Breast epithelium (tissue), 4 donors: Measurements from ENCODE around the gene PLXNA4. TPM values are rescaled to one million over a fixed set of nuclear protein-coding genes. Genes with fewer than 3 reads are reported as not detected.

Experiments used
- DNase-seq, 2 donors: peaks; one replicate each; pipeline ENCODE4 v3.0.0-alpha.2; 2019; ENCODE audit warnings: low spot score in 2 of 2
- H3K27ac ChIP-seq, 2 donors: fragments of 200-600 bp; sonication (generic) in 1 of 2; one replicate each; pipeline ENCODE4 v1.5.1; 2016 to 2019; ENCODE audit warnings: mild to moderate bottlenecking in 1 of 2
- H3K27me3 ChIP-seq, 2 donors: fragments of 200-600 bp; sonication (generic) in 1 of 2; one replicate each; pipeline versions ENCODE4 v1.5.1 to v1.6.0; 2017 to 2019; ENCODE audit warnings: control low read depth in 1 of 2, mild to moderate bottlenecking in 1 of 2
- H3K36me3 ChIP-seq: fragments of 200-600 bp; one replicate; pipeline ENCODE4 v1.5.1; 2019
- H3K4me1 ChIP-seq, 2 donors: fragments of 200-600 bp; sonication (generic); one replicate each; pipeline ENCODE4 v1.5.1; 2016 to 2019; ENCODE audit warnings: control low read depth in 1 of 2
- H3K4me3 ChIP-seq, 3 donors: fragments of 200-600 bp; sonication (generic); 1 replicate in 2 of 3; 2 replicates in 1 of 3; pipeline ENCODE4 v1.5.1; 2016 to 2019; ENCODE audit warnings: mild to moderate bottlenecking in 3 of 3, moderate library complexity in 2 of 3
- H3K9me3 ChIP-seq, 2 donors: fragments of 200-600 bp; sonication (generic) in 1 of 2; one replicate each; pipeline ENCODE4 v1.5.1; 2016 to 2019; ENCODE audit warnings: control low read depth in 1 of 2
- CTCF ChIP-seq, 3 donors: fragments of 450-650 bp; IDR thresholded peaks; one replicate each; pipeline ENCODE4 v1.5.1; 2016 to 2017; ENCODE audit warnings: antibody characterized with exemption in 3 of 3, mild to moderate bottlenecking in 3 of 3, moderate library complexity in 3 of 3
- POLR2A ChIP-seq: fragments of 450-650 bp; IDR thresholded peaks from one replicate; pipeline ENCODE4 v1.6.1; 2016; ENCODE audit warnings: antibody characterized with exemption, mild to moderate bottlenecking, moderate library complexity
- POLR2AphosphoS5 ChIP-seq, 3 donors: sonication (generic); formaldehyde crosslinking; IDR thresholded peaks; one replicate each; pipeline ENCODE4 v1.6.1; 2017; ENCODE audit warnings: antibody characterized with exemption in 3 of 3
- intact Hi-C: fragments of 100-400 bp; cut with DNase I; formaldehyde crosslinking; loops from one replicate; pipeline ENCODE4 v1.15.1; 2023; ENCODE audit warnings: low total_unique reads
- total RNA-seq, 3 donors: library from RNA; depleted of rRNA; stranded (reverse); fragments of >200 nt; gene quantifications; one replicate each; pipeline ENCODE4 v1.1.0, GENCODE V29; 2016

The PLXNA4 gene
- total RNA-seq, 3 donors from 2014 or later, result 7.2 to 32.5 (median 26.2) TPM

DNA sequence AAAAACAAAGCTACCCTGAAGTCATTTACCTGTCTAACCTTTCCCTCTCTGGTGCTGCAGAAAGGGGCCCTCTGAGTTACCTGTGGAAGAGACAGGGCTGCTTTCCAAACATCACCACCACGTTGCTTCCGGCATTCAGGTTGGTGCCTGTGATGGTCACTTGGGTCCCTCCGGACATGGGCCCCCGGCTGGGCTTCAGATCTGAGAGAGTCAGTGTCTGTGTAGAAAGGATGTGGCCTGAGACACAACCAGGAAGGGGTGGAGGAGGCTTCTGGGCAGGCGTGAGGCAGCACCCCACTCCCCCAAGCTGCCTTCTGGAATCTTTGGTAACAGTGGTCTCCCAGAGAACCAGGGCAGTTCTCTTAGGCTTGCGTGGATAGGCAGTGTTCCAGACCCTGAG, 388.9 kb downstream of the PLXNA4 start:
- no peak for DNase-seq
- H3K9me3 ChIP-seq, result peaks cover 20 to 21% of the 10 kb centered on the region in 2 donors
- H3K36me3 ChIP-seq, result no peaks in the 10 kb centered on the region
- no peaks in the 10 kb centered on the region for H3K27me3 ChIP-seq
- H3K4me1 ChIP-seq, result no peaks in the 10 kb centered on the region
- intact Hi-C loops, result no loop called here
- TF ChIP-seq POLR2A (no peak), POLR2AphosphoS5 (IDR thresholded peaks at IDR 0.05) (no peak), CTCF (IDR thresholded peaks at IDR 0.05) (no peak)
- no peak overlapping the region for H3K27ac ChIP-seq
- H3K4me3 ChIP-seq, result no peak overlapping the region

DNA sequence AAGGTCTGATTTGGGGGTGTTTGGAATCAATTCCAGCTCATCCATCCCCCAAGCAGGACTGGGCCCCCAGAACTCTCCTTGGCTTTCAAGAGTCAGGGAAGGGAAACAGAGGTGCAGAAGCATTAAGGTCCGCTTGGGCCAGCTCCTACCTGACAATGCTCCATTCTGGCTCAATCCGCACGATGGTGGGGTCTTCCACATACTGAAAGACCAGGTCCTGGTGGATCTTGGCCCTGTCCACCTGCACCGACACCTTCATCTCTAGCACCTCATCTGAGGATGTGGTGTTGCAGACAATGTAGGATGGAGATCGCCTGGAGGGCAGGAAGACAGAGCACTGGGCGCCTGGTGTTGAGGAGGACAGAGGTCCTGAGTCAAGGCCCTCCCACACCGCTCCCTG, 391.1 kb downstream of the PLXNA4 start:
- H3K9me3 ChIP-seq, result peaks cover 20 to 21% of the 10 kb centered on the region in 2 donors
- no peaks in the 10 kb centered on the region for H3K27me3 ChIP-seq
- H3K4me1 ChIP-seq, result no peaks in the 10 kb centered on the region
- H3K27ac ChIP-seq, result no peak overlapping the region
- TF ChIP-seq POLR2AphosphoS5 (IDR thresholded peaks at IDR 0.05) (no peak), CTCF (IDR thresholded peaks at IDR 0.05) (no peak), POLR2A (no peak)
- no peak for DNase-seq
- intact Hi-C loops, result no loop called here
- no peak overlapping the region for H3K4me3 ChIP-seq
- H3K36me3 ChIP-seq, result no peaks in the 10 kb centered on the region

GRCh38 chr7:132183781-132184380, 392.4 kb downstream of the PLXNA4 start:
- TF ChIP-seq POLR2AphosphoS5 (IDR thresholded peaks at IDR 0.05) (no peak), CTCF (IDR thresholded peaks at IDR 0.05) (no peak), POLR2A (no peak)
- H3K36me3 ChIP-seq, result no peaks in the 10 kb centered on the region
- DNase-seq, result no peak

GRCh38 chr7:132182992-132183391, 393.3 kb downstream of the PLXNA4 start:
- DNase-seq, result no peak
- no peak overlapping the region for H3K27ac ChIP-seq
- no peak for TF ChIP-seq POLR2AphosphoS5 (IDR thresholded peaks at IDR 0.05)
- intact Hi-C loops, result no loop called here
- H3K4me1 ChIP-seq, result no peaks in the 10 kb centered on the region
- no peaks in the 10 kb centered on the region for H3K27me3 ChIP-seq
- peaks cover 14 to 18% of the 10 kb centered on the region in 2 donors for H3K9me3 ChIP-seq
- H3K4me3 ChIP-seq, result no peak overlapping the region
- no peaks in the 10 kb centered on the region for H3K36me3 ChIP-seq

More at GRCh38 chr7:132183781-132184380, 392.4 kb downstream of the PLXNA4 start:
- Histone ChIP-seq H3K9me3 (peaks cover 20 to 21% of the 10 kb centered on the region in 2 donors), H3K4me3 (no peak overlapping the region), H3K27ac (no peak overlapping the region), H3K4me1 (no peaks in the 10 kb centered on the region), H3K27me3 (no peaks in the 10 kb centered on the region)
- intact Hi-C loops, result no loop called here

DNA sequence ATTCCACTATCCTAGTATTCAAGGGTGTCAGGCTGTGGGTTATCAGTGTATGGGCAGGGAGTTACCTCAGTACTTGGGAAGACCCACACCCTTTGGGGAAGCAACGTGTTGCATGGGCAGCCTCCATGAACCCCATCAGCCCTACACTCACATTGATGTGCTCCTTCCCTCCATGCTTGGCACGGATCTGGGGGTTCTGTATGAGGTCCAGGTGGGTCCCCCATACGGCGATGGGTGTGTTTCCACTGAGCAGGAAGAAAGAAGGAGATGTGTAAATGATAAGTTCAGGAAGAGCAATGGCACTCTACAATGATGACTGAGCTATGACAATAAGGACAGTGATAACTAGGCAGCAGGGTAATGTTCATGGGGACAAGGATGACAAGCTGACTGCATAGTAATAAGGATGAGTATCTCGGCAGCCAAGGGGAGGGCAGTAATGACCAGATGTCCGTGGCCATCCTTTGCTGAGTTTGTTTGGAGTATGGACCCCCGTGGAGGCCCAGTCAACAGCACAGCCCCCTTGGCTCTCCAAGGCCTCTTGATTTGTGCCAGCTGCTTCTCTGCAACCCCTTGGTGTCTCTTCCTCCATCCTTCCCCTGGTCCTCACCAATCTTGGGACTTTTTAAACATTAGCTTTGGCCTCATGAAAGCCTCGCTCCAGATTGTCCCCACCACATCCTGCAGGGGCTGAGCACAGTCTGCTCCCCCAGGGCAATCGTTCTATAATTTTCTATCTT, 394.2 kb downstream of the PLXNA4 start:
- H3K9me3 ChIP-seq, result peaks cover 7 to 9% of the 10 kb centered on the region in 2 donors
- H3K27ac ChIP-seq, result no peak overlapping the region
- H3K4me1 ChIP-seq, result no peaks in the 10 kb centered on the region
- no peak for DNase-seq
- intact Hi-C loops, result no loop called here
- no peaks in the 10 kb centered on the region for H3K27me3 ChIP-seq
- H3K36me3 ChIP-seq, result no peaks in the 10 kb centered on the region
- TF ChIP-seq POLR2A (no peak), POLR2AphosphoS5 (IDR thresholded peaks at IDR 0.05) (no peak), CTCF (IDR thresholded peaks at IDR 0.05) (no peak)
- no peak overlapping the region for H3K4me3 ChIP-seq
